ENCODE data around the gene ANO4.

DNA sequence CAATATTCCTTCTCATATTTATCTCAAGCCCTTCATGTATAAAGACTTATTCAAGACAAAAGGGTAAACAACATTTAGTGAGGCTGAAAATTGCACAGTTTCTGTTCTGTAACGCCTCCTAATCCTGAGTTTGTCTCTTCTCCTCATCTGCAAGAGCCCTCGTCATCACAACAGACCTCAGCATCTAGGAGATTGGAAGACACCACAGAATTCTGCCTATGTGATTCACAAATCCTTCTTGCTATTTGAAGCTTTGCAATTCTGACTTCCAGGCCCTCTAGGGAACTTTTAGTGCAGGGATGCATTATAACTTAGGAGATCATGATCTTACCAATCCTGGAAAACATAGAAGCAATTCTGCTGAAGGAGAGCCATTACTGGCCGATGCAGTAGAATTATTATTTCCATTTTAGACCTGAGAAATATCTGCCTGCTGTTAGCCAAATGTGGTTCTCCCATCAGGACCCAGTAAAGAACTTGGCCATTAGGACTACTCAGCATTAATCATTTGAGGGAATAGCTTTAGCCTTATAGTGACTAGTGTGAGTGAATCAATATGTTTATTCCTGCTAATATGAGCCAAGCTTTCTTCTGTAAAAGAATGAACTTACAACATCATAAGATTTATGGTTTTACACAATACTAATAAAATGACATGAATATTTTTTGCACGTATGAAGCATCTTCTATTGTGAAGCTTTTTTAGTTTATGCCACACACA, 119.5 kb downstream of the ANO4 start:
- TF ChIP-seq, protein P1, sequence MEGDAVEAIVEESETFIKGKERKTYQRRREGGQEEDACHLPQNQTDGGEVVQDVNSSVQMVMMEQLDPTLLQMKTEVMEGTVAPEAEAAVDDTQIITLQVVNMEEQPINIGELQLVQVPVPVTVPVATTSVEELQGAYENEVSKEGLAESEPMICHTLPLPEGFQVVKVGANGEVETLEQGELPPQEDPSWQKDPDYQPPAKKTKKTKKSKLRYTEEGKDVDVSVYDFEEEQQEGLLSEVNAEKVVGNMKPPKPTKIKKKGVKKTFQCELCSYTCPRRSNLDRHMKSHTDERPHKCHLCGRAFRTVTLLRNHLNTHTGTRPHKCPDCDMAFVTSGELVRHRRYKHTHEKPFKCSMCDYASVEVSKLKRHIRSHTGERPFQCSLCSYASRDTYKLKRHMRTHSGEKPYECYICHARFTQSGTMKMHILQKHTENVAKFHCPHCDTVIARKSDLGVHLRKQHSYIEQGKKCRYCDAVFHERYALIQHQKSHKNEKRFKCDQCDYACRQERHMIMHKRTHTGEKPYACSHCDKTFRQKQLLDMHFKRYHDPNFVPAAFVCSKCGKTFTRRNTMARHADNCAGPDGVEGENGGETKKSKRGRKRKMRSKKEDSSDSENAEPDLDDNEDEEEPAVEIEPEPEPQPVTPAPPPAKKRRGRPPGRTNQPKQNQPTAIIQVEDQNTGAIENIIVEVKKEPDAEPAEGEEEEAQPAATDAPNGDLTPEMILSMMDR (IDR thresholded peaks at IDR 0.05 in 4 of 5, conservative IDR thresholded peaks at IDR 0.05 in 1 of 5): no peak
- no peak for TF ChIP-seq POLR2A (IDR thresholded peaks at IDR 0.05)

Data from gastrocnemius medialis (tissue), 4 donors.